Measurements from ENCODE around the gene MRPS18C.
A peak's percentile ranks its signal among the peaks of the same experiment; 100 is the strongest.

Gene MRPS18C

DNA sequence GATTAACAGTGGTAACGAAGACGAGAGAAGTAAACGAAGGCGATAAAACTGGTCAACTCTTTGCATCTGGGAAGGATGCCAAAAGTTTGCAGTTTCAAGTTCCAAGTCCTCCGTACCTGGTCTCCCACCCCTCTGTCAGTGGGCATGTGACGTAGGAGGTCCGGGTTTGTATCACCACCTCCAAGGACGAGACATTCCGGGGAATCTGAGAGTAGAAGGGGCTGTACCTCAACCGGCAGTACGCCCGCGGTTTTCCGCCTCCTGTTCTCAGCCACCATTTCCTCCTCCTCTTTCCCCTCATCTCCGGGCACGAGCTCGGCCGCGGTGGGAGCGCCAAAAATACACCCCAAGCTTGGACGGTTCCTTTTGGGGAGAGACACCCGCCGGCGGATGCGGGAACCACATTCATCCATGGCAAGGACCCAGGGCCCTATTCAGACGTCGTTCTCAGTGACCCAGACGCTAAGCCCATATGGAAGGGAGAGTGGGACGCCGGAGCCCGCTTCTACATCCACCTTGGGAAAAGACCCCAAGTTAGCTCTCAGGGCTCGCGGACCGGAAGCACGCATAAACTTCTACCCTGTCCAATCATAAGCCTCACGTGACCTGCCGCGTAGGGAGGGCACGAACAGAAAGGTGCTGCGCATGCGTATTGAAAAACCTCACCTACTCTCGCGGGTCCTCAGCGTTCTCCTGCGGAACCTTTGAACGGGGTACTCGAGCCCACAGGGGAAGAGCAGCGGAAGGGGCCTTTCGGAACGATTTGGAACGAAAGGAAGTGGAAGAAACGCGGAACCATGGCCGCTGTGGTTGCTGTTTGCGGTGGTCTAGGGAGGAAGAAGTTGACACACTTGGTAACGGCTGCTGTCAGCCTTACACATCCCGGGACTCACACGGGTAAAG lies at the start of gene MRPS18C, which contains the start of gene HELQ:
Gene MRPS18C, plus strand, starts transcription at position 778 of the 903 bp plus-strand sequence. Its CDS starts 20 bp downstream, at position 798.
Gene HELQ, minus strand, starts transcription at position 543 of the 903 bp plus-strand sequence. Its CDS starts 130 bp downstream, at position 413.
- DNase-seq (ENCODE audit: extremely low read depth, low read depth): peak; percentile 97
- peak within 1 kb of the TSS; percentile 96 for H3K4me3 ChIP-seq (replicated peaks; ENCODE audit: low read depth, low read length)
- TF ChIP-seq, protein P1, sequence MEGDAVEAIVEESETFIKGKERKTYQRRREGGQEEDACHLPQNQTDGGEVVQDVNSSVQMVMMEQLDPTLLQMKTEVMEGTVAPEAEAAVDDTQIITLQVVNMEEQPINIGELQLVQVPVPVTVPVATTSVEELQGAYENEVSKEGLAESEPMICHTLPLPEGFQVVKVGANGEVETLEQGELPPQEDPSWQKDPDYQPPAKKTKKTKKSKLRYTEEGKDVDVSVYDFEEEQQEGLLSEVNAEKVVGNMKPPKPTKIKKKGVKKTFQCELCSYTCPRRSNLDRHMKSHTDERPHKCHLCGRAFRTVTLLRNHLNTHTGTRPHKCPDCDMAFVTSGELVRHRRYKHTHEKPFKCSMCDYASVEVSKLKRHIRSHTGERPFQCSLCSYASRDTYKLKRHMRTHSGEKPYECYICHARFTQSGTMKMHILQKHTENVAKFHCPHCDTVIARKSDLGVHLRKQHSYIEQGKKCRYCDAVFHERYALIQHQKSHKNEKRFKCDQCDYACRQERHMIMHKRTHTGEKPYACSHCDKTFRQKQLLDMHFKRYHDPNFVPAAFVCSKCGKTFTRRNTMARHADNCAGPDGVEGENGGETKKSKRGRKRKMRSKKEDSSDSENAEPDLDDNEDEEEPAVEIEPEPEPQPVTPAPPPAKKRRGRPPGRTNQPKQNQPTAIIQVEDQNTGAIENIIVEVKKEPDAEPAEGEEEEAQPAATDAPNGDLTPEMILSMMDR (IDR thresholded peaks at IDR 0.05; ENCODE audit: low read depth, low read length, missing control alignments): no peak

DNA sequence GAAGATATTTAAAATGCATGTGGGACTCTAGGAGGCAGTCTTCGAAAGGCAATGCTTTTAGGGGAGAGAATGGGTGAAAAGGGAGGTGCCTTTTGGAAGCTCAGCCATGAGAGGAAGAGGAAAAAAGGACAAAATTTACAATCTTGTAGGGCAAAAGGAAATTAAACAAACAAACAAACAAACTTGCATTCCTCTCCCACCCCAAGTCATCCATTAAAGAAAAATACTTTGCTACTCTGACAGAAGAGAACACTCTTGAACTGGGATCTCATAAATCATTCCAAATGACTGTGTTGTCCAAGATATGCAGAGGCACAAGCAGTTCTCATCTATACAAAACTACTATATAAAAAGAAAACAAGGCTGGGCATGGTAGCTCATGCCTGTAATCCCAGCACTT lies 47.0 kb upstream of the MRPS18C start:
- no peak overlapping the region for H3K4me3 ChIP-seq (replicated peaks; ENCODE audit: low read depth, low read length)
- TF ChIP-seq, protein P1 (IDR thresholded peaks at IDR 0.05; ENCODE audit: low read depth, low read length, missing control alignments): no peak
- DNase-seq (ENCODE audit: extremely low read depth, low read depth): no peak

DNA sequence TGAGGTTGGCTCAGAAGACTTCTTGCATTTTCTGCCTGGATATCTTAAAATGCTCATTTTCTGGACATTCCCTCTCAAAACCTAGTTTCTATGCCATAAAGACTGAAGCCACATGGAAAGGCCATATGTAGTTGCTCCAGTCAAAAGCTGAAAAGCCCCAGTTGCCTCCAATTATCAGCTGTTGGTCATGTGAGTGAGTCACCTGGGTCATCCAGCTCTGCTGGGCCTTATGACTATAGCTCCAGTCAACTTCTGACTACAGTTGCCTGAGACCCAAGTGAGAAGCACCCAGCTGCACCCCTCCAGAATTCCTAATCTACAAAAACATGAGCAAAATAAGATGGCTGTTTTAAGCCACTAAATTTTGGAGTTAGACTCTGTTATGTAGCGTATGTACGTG lies 42.2 kb upstream of the MRPS18C start:
- no peak overlapping the region for H3K4me3 ChIP-seq (replicated peaks; ENCODE audit: low read depth, low read length)
- DNase-seq (ENCODE audit: extremely low read depth, low read depth): no peak
- TF ChIP-seq, protein P1 (IDR thresholded peaks at IDR 0.05; ENCODE audit: low read depth, low read length, missing control alignments): no peak

DNA sequence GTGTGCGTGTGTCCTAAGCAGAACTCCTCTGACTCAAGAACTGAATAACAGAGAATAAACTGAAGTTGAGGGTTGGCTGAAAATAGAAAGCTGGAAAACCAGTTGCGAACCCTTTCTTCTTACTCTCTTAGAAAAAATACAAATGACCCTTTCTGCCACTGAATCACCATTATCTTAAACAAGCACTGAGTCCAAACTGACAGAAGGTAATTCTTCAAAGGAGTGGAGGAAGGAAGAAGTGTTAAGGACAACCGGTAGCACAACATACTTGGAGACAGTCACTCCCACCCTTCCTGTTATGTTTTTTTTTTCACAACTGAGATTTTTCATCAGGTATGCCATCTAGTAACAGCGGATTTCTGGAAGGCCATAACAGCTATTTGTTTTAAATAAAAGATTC lies 38.3 kb upstream of the MRPS18C start:
- no peak overlapping the region for H3K4me3 ChIP-seq (replicated peaks; ENCODE audit: low read depth, low read length)
- DNase-seq (ENCODE audit: extremely low read depth, low read depth): no peak
- TF ChIP-seq, protein P1 (IDR thresholded peaks at IDR 0.05; ENCODE audit: low read depth, low read length, missing control alignments): no peak

DNA sequence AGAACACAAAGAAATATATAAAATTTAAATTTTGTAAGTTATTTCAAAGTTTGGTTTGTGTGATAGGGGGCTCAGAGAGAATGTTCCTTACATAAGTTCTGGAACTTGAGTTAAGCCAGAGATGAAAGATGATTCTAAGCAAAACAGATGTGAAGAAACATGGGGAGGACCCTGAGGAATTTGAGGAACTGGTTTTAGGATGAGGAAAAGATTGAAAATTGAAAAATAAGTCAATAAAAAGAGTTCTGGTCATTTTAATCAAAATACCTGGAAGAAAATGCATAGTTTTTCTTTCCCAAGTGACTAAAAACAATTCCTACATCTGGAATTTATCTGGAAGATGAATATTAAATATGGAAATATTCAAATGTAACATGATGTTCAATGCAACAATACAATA lies 37.6 kb upstream of the MRPS18C start:
- TF ChIP-seq, protein P1 (IDR thresholded peaks at IDR 0.05; ENCODE audit: low read depth, low read length, missing control alignments): no peak
- DNase-seq (ENCODE audit: extremely low read depth, low read depth): no peak
- H3K4me3 ChIP-seq (replicated peaks; ENCODE audit: low read depth, low read length): no peak overlapping the region

DNA sequence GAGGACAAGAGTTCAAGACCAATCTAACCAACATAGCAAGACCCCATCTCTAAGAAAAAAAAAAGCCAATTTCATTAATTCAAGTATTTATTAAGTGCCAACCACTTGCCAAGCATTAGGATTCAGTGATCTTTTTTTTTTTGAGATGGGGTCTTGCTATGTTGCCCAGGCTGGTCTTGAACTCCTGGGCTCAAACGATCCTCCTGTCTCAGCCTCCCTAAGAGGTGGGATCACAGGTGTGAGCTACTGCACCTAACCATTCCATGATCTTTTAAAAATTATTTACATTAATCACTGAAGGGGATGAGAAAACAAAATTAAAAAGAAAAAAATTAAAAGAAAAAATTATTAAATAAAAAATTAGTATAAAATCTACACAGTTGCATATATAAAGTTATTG lies 24.7 kb upstream of the MRPS18C start:
- TF ChIP-seq, protein P1 (IDR thresholded peaks at IDR 0.05; ENCODE audit: low read depth, low read length, missing control alignments): no peak
- DNase-seq (ENCODE audit: extremely low read depth, low read depth): no peak
- H3K4me3 ChIP-seq (replicated peaks; ENCODE audit: low read depth, low read length): no peak overlapping the region
